ENCODE measurements around the gene AVEN. TPM values are rescaled to one million over a fixed set of nuclear protein-coding genes. Genes with fewer than 3 reads are reported as not detected.

The AVEN gene
- polyA plus RNA-seq, 1 of the 3 experiments (the other 2 are of a cell fraction) = 7.5 TPM

DNA sequence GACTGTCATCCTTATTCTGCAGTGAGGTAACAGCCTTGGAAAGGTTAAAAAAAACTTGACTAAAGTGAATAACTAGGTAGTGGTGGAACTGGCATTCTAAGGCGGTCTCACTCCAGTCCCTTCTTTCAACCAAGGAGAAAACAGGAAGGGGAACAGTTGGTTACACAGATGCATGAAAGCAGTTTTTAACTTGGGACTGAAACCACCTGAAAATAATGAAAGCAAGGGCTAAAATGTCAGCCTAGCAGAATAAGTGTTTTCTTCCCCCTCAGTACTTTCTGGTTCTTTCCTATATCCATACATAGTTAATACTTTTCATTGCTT, 748 bp upstream of the AVEN start:
- H3K4me2 ChIP-seq = peak overlapping the region; percentile 63
- H3K79me2 ChIP-seq (ENCODE audit: insufficient read depth) = peaks cover 28% of the 10 kb centered on the region
- no peak overlapping the region for H3K27ac ChIP-seq (ENCODE audit: low read depth in 2 of 2, low read length in 1 of 2)
- no peaks in the 10 kb centered on the region for H3K36me3 ChIP-seq (replicated peaks in 1 of 2; ENCODE audit: control insufficient read depth in 1 of 2, insufficient read depth in 2 of 2, low read length in 1 of 2)
- H4K20me1 ChIP-seq (ENCODE audit: insufficient read depth) = no peaks in the 10 kb centered on the region
- H3K9me2 ChIP-seq = no peaks in the 10 kb centered on the region
- peak overlapping the region; percentile 82; the same call in 1 of the 2 replicates for H3K9ac ChIP-seq
- no peaks in the 10 kb centered on the region for H3K27me3 ChIP-seq (ENCODE audit: insufficient read depth)
- ChIA-PET CTCF (no interaction called here), POLR2A (interaction anchor here (1.1 to 1.7 kb wide), 2 partner anchors 185 to 297 kb away, joined by 4 to 5 read pairs; partner anchors contain the start of genes EMC4 and SLC12A6)
- H3K9me3 ChIP-seq = no peaks in the 10 kb centered on the region
- TF ChIP-seq NRF1 (IDR thresholded peaks at IDR 0.05; ENCODE audit: low read depth, low read length) (no peak), MXI1 (IDR thresholded peaks at IDR 0.05; ENCODE audit: low read depth, low read length) (0 out of 2 replicates have a peak, but pooled peaks have one; percentile 1)
- peaks cover 3 to 4% of the 10 kb centered on the region in 2 experiments; a peak in 2 of 4 replicates for H3K4me1 ChIP-seq (ENCODE audit: control insufficient read depth in 1 of 2, insufficient read depth in 2 of 2, low read depth in 1 of 2, low read length in 1 of 2)
- 92% methylated on average over 1 of the region's 1 CpG for WGBS (ENCODE audit: low lambda C conversion rate)
- no peak for DNase-seq
- peak overlapping the region; percentile 59 to 90 for H3K4me3 ChIP-seq (ENCODE audit: low read depth in 2 of 2, low read length in 1 of 2)
- H3F3A ChIP-seq (replicated peaks; ENCODE audit: insufficient read depth) = peaks cover under 1% of the 10 kb centered on the region
- no peak overlapping the region; the same call in 1 of the 2 replicates for H2AFZ ChIP-seq (ENCODE audit: low read depth)

DNA sequence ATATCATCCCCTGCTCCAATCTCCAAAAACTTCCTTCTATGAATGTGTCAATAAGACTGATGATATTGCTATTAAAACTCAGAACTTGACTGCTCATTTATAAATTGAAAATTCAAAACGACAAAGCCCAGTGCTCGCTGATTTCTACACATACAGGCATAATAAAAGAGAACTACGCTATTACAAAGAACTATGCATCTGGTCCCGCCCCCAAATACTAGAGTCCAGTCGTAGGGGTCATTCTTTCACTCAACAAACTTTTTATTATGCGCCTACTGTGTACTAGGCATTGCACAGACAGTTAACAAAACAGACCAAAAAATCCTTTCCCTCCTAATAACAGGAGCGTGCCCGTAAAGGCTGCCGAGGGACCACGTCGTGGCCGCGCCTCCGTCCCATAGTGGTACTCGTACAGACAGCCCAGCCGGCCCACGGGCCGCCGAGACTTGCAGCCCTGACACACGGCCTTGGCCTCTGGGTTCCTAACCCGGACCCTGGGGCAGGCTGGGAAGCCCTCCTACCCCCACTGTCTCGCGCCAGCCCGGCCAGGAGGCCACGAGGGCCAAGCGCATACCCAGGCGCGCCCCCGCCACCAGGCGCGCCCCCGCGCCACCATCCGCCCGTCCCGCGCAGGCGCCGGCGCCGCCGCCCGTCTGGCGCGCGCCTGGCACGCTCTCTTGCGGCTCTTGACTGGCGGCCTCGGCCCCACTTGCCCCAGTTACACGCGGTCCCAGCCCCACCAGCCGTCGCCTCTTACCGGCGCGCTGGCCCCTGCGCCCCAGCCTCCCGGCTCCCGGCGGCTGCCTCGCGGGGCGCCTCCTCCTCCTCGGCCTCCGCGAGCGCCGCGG, 757 bp downstream of the AVEN start:
- Histone ChIP-seq H3K9ac (peak overlapping the region; percentile 82), H3K79me2 (ENCODE audit: insufficient read depth) (peaks cover 33% of the 10 kb centered on the region), H3K4me2 (peak overlapping the region; percentile 81), H3F3A (replicated peaks; ENCODE audit: insufficient read depth) (peaks cover 3% of the 10 kb centered on the region), H3K4me1 (ENCODE audit: control insufficient read depth in 1 of 2, insufficient read depth in 2 of 2, low read depth in 1 of 2, low read length in 1 of 2) (peaks cover 3 to 4% of the 10 kb centered on the region in 2 experiments; a peak in 2 of 4 replicates), H3K4me3 (ENCODE audit: low read depth in 2 of 2, low read length in 1 of 2) (peak overlapping the region; percentile 82 to 90), H3K9me3 (no peaks in the 10 kb centered on the region), H4K20me1 (ENCODE audit: insufficient read depth) (no peaks in the 10 kb centered on the region), H2AFZ (ENCODE audit: low read depth) (peak overlapping the region; percentile 89), H3K27ac (ENCODE audit: low read depth in 2 of 2, low read length in 1 of 2) (peak overlapping the region; percentile 74 to 97), H3K27me3 (ENCODE audit: insufficient read depth) (no peaks in the 10 kb centered on the region), H3K36me3 (replicated peaks in 1 of 2; ENCODE audit: control insufficient read depth in 1 of 2, insufficient read depth in 2 of 2, low read length in 1 of 2) (no peaks in the 10 kb centered on the region), H3K9me2 (no peaks in the 10 kb centered on the region)
- POLR2A ChIA-PET = interaction anchor here (0.6 to 1.7 kb wide), 3 partner anchors 7 to 187 kb away, joined by 3 to 5 read pairs (median 3); partner anchors contain the start of gene EMC4
- CTCF ChIA-PET = interaction anchor here (1.5 kb wide), 1 partner anchor 74 kb away, joined by 4 read pairs; no protein-coding TSS in a partner anchor
- WGBS (ENCODE audit: low lambda C conversion rate) = 2% methylated on average over 39 of the region's 70 CpGs
- peak; percentile 94 for DNase-seq
- TF ChIP-seq MEF2A (IDR thresholded peaks at IDR 0.05; ENCODE audit: borderline replicate concordance, low read depth) (no peak), SMC3 (IDR thresholded peaks at IDR 0.05; ENCODE audit: low read depth, low read length) (no peak), TAF1 (IDR thresholded peaks at IDR 0.05; ENCODE audit: borderline replicate concordance, low read depth, low read length) (peak; percentile 52; the same call in 1 of the 2 replicates), TEAD4 (IDR thresholded peaks at IDR 0.05; ENCODE audit: borderline replicate concordance, insufficient read depth) (no peak), FOSL2 (IDR thresholded peaks at IDR 0.05; ENCODE audit: borderline replicate concordance, low read depth) (no peak), TCF12 (IDR thresholded peaks at IDR 0.05) (no peak), RCOR1 (IDR thresholded peaks at IDR 0.05; ENCODE audit: low read length) (no peak), POLR2AphosphoS5 (IDR thresholded peaks at IDR 0.05; ENCODE audit: low read depth, low read length) (peak; percentile 92), JUND (IDR thresholded peaks at IDR 0.05) (no peak), CHD2 (IDR thresholded peaks at IDR 0.05; ENCODE audit: low read length, partially characterized antibody) (no peak), NRF1 (IDR thresholded peaks at IDR 0.05; ENCODE audit: low read depth, low read length) (peak; percentile 88), RXRA (IDR thresholded peaks at IDR 0.05; ENCODE audit: borderline replicate concordance, low read depth) (no peak), NFIC (IDR thresholded peaks at IDR 0.05; ENCODE audit: borderline replicate concordance) (no peak), GATA2 (CRISPR knock-in tag; IDR thresholded peaks at IDR 0.05) (no peak), FOXJ3 (CRISPR knock-in tag; IDR thresholded peaks at IDR 0.05) (no peak)
- TF ChIP-seq, protein P1, sequence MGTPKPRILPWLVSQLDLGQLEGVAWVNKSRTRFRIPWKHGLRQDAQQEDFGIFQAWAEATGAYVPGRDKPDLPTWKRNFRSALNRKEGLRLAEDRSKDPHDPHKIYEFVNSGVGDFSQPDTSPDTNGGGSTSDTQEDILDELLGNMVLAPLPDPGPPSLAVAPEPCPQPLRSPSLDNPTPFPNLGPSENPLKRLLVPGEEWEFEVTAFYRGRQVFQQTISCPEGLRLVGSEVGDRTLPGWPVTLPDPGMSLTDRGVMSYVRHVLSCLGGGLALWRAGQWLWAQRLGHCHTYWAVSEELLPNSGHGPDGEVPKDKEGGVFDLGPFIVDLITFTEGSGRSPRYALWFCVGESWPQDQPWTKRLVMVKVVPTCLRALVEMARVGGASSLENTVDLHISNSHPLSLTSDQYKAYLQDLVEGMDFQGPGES (IDR thresholded peaks at IDR 0.05; ENCODE audit: low read depth, low read length) = no peak
- TF ChIP-seq, protein P2, sequence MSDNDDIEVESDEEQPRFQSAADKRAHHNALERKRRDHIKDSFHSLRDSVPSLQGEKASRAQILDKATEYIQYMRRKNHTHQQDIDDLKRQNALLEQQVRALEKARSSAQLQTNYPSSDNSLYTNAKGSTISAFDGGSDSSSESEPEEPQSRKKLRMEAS (IDR thresholded peaks at IDR 0.05; ENCODE audit: low read depth) = peak; percentile 50
- TF ChIP-seq, protein P3, sequence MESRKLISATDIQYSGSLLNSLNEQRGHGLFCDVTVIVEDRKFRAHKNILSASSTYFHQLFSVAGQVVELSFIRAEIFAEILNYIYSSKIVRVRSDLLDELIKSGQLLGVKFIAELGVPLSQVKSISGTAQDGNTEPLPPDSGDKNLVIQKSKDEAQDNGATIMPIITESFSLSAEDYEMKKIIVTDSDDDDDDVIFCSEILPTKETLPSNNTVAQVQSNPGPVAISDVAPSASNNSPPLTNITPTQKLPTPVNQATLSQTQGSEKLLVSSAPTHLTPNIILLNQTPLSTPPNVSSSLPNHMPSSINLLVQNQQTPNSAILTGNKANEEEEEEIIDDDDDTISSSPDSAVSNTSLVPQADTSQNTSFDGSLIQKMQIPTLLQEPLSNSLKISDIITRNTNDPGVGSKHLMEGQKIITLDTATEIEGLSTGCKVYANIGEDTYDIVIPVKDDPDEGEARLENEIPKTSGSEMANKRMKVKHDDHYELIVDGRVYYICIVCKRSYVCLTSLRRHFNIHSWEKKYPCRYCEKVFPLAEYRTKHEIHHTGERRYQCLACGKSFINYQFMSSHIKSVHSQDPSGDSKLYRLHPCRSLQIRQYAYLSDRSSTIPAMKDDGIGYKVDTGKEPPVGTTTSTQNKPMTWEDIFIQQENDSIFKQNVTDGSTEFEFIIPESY (IDR thresholded peaks at IDR 0.05; ENCODE audit: borderline replicate concordance, low read depth) = no peak
- TF ChIP-seq, protein P4, sequence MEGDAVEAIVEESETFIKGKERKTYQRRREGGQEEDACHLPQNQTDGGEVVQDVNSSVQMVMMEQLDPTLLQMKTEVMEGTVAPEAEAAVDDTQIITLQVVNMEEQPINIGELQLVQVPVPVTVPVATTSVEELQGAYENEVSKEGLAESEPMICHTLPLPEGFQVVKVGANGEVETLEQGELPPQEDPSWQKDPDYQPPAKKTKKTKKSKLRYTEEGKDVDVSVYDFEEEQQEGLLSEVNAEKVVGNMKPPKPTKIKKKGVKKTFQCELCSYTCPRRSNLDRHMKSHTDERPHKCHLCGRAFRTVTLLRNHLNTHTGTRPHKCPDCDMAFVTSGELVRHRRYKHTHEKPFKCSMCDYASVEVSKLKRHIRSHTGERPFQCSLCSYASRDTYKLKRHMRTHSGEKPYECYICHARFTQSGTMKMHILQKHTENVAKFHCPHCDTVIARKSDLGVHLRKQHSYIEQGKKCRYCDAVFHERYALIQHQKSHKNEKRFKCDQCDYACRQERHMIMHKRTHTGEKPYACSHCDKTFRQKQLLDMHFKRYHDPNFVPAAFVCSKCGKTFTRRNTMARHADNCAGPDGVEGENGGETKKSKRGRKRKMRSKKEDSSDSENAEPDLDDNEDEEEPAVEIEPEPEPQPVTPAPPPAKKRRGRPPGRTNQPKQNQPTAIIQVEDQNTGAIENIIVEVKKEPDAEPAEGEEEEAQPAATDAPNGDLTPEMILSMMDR (IDR thresholded peaks at IDR 0.05) = no peak
- TF ChIP-seq, protein P5, sequence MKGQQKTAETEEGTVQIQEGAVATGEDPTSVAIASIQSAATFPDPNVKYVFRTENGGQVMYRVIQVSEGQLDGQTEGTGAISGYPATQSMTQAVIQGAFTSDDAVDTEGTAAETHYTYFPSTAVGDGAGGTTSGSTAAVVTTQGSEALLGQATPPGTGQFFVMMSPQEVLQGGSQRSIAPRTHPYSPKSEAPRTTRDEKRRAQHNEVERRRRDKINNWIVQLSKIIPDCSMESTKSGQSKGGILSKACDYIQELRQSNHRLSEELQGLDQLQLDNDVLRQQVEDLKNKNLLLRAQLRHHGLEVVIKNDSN (IDR thresholded peaks at IDR 0.05; ENCODE audit: borderline replicate concordance, low read depth) = 0 out of 2 replicates have a peak, but pooled peaks have one; percentile 29
